ENCODE data around the gene GUCA2B.

The GUCA2B gene

GRCh38 chr1:42184616-42185015 lies 31.4 kb downstream of the GUCA2B start:
- DNase-seq (ENCODE audit: low read depth in 1 of 2, low spot score in 1 of 2): no peak

GRCh38 chr1:42186152-42186551 lies 32.9 kb downstream of the GUCA2B start:
- DNase-seq (ENCODE audit: low read depth in 1 of 2, low spot score in 1 of 2): no peak

GRCh38 chr1:42189931-42190853 lies 37.0 kb downstream of the GUCA2B start:
- no peak for DNase-seq (ENCODE audit: low read depth in 1 of 2, low spot score in 1 of 2)

DNA sequence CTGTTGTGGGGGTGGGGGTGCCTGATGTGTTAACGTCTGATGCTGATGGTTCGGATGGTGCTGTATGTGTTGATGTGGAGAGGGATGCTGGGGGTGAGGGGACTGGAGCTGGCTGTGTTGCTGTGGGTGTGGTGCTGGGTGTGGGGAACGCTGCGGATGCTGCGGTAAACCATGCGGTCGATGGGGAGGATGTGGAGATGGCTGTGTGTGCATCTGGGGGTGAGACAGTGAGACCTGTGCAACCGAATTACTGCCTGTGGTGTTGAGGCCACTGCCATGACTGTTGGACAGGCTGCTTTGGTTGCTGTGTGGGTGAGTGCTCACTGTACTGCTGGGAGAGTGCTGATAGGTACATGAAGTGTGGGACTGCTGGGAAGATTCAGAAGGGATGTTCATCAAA lies 38.1 kb downstream of the GUCA2B start:
- no peak for DNase-seq (ENCODE audit: low read depth in 1 of 2, low spot score in 1 of 2)

DNA sequence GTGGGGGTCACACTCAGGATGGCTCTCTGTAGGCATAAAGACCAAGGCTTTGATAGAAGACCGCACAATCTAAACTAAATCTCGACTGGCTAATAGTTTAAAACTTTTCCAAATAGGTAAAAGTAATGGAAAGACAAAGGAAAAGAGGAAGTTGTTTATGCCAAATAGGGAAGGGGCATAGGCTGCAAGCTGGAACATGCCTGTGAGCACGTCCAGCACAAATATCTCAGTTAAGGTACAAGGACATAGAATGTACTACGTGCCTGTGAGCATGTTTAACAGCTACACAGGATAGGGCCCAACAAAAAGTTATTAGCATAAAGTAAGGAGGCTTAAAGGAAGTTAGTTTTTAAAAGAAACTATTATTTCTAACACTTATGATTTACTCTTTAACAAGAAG lies 38.9 kb downstream of the GUCA2B start:
- DNase-seq (ENCODE audit: low read depth in 1 of 2, low spot score in 1 of 2): no peak

GRCh38 chr1:42195841-42196240 lies 42.6 kb downstream of the GUCA2B start:
- no peak for DNase-seq (ENCODE audit: low read depth in 1 of 2, low spot score in 1 of 2)

- DNase-seq (ENCODE audit: low read depth in 1 of 2, low spot score in 1 of 2): no peak
These were observed 45.0 kb downstream of the GUCA2B start for GRCh38 chr1:42198251-42198650.

GRCh38 chr1:42201986-42202385 lies 48.8 kb downstream of the GUCA2B start:
- DNase-seq (ENCODE audit: low read depth in 1 of 2, low spot score in 1 of 2): no peak
